Trophoblast cell (in vitro differentiated cells and primary cell): ENCODE data around the gene PPP1R27.

Source experiments
- DNase-seq, 2 donors: peaks; one replicate each; pipeline ENCODE4 v3.0.0-alpha.2; 2016
- H2AFZ ChIP-seq: 2 replicates; pipeline ENCODE4 v1.6.1; 2013; ENCODE audit warnings: low read length, moderate library complexity, mild to moderate bottlenecking; ENCODE audit not compliant: insufficient read depth, poor library complexity
- H2AK5ac ChIP-seq: 2 replicates; pipeline ENCODE4 v1.6.1; 2013; ENCODE audit warnings: mild to moderate bottlenecking, low read length
- H2BK120ac ChIP-seq: 2 replicates; pipeline ENCODE4 v1.6.1; 2013; ENCODE audit warnings: low read length, mild to moderate bottlenecking, moderate library complexity; ENCODE audit not compliant: insufficient read depth, poor library complexity
- H2BK12ac ChIP-seq: 2 replicates; pipeline ENCODE4 v1.6.1; 2013; ENCODE audit warnings: mild to moderate bottlenecking, low read length, moderate library complexity
- H2BK5ac ChIP-seq: 2 replicates; pipeline ENCODE4 v1.6.1; 2013; ENCODE audit warnings: low read length, low read depth, moderate library complexity, mild to moderate bottlenecking; ENCODE audit not compliant: poor library complexity
- H3K14ac ChIP-seq: 2 replicates; pipeline ENCODE4 v1.6.1; 2013; ENCODE audit warnings: mild to moderate bottlenecking, low read length
- H3K18ac ChIP-seq: 2 replicates; pipeline ENCODE4 v1.6.1; 2013; ENCODE audit warnings: mild to moderate bottlenecking, low read length
- H3K23ac ChIP-seq: 2 replicates; pipeline ENCODE4 v1.6.1; 2013; ENCODE audit warnings: low read length
- H3K27ac ChIP-seq: 2 replicates; pipeline ENCODE4 v1.5.1; 2013; ENCODE audit warnings: low read depth, mild to moderate bottlenecking, inconsistent platforms, low read length, moderate library complexity
- H3K27me3 ChIP-seq: 2 replicates; pipeline ENCODE4 v1.6.1; 2013; ENCODE audit warnings: inconsistent platforms, mild to moderate bottlenecking, low read length, moderate library complexity; ENCODE audit not compliant: insufficient read depth
- H3K36me3 ChIP-seq, 2 experiments: 1 replicate in 1 of 2; 2 replicates in 1 of 2; pipeline ENCODE4 v1.6.1; 2013; ENCODE audit warnings: low read length in 2 of 2, mild to moderate bottlenecking in 2 of 2, moderate library complexity in 1 of 2; ENCODE audit not compliant: insufficient read depth in 2 of 2, control insufficient read depth in 1 of 2
- H3K4ac ChIP-seq: 2 replicates; pipeline ENCODE4 v1.6.1; 2013; ENCODE audit warnings: low read depth, mild to moderate bottlenecking, low read length, moderate library complexity
- H3K4me1 ChIP-seq, 2 experiments: 1 replicate in 1 of 2; 2 replicates in 1 of 2; pipeline ENCODE4 v1.6.1; 2013; ENCODE audit warnings: low read length in 2 of 2, mild to moderate bottlenecking in 2 of 2, moderate library complexity in 1 of 2; ENCODE audit not compliant: insufficient read depth in 2 of 2, control insufficient read depth in 1 of 2
- H3K4me2 ChIP-seq: 2 replicates; pipeline ENCODE4 v1.6.1; 2013; ENCODE audit warnings: inconsistent platforms, mild to moderate bottlenecking, low read length, moderate library complexity
- H3K4me3 ChIP-seq: 2 replicates; pipeline ENCODE4 v1.5.1; 2013; ENCODE audit warnings: mild to moderate bottlenecking, low read depth, low read length, inconsistent platforms
- H3K79me1 ChIP-seq: one replicate; pipeline ENCODE4 v1.6.1; 2013; ENCODE audit warnings: low read length
- H3K79me2 ChIP-seq: 2 replicates; pipeline ENCODE4 v1.6.1; 2013; ENCODE audit warnings: low read length, mild to moderate bottlenecking; ENCODE audit not compliant: control insufficient read depth, insufficient read depth, poor library complexity
- H3K9ac ChIP-seq: 2 replicates; pipeline ENCODE4 v1.6.1; 2013; ENCODE audit warnings: mild to moderate bottlenecking, low read length
- H3K9me3 ChIP-seq: 2 replicates; pipeline ENCODE4 v1.6.1; 2013; ENCODE audit warnings: low read depth, mild to moderate bottlenecking, control low read depth, inconsistent platforms, low read length; ENCODE audit not compliant: insufficient read depth
- H4K12ac ChIP-seq: 2 replicates; pipeline ENCODE4 v1.6.1; 2013; ENCODE audit warnings: low read depth, mild to moderate bottlenecking, low read length, moderate library complexity
- H4K8ac ChIP-seq: 2 replicates; pipeline ENCODE4 v1.6.1; 2013; ENCODE audit warnings: low read depth, mild to moderate bottlenecking, low read length, moderate library complexity
- H4K91ac ChIP-seq: one replicate; pipeline ENCODE4 v1.6.1; 2013; ENCODE audit warnings: low read depth, mild to moderate bottlenecking, low read length, moderate library complexity
- WGBS: extraction: QIAGEN DNeasy Blood & Tissue Kit; methylation state at CpG from one replicate; pipeline ENCODE4 v1.1.7; 2013; ENCODE audit warnings: missing lambda C conversion rate; ENCODE audit not compliant: insufficient read length, insufficient coverage; ENCODE audit errors: extremely low coverage; 5-methylcytosine and 5-hydroxymethylcytosine counted together

Gene PPP1R27

DNA sequence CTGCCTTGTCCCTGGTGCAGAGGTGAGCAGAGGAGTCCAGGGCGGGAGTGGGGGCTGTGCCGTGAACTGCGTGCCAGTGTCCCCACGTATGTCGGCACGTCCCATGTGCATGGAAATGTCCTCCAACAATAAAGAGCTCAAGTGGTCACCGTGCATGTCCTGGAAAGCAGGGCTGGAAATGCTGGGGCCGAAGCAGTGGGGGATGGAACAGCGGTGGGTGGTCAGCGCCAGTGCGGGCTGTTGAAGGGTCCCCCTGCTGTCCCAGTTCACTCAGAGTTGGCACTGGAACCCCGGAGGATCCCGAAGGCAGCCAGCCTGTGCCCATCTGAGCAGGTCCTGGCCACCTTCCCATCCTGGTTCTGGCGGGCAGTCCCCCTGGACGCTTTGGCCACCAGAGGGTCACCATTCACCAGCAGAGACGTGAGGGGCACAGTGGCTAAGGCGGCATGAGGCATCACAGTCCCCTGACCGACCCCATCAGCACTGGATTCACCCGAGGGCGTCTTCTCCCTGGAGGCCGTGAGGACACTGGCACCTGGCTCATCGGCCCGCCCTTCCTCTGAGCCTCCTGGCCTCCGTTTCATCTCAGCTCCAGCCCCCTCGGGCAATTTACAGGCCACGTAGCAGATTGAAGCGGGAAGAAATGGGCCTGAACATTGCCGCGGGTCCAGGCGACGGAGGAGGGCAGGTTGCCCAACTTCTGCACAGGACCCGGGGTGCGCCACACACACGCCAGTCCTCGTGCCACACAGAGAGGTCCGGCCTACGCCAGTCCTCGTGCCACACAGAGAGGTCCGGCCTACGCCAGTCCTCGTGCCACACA lies 20.8 kb downstream of the PPP1R27 start:
- Histone ChIP-seq H2AK5ac (no peak overlapping the region), H3K27me3 (no peaks in the 10 kb centered on the region), H3K4me3 (no peak overlapping the region), H3K79me2 (no peaks in the 10 kb centered on the region), H3K18ac (no peak overlapping the region), H3K4me2 (no peak overlapping the region), H2AFZ (no peak overlapping the region), H3K4me1 (no peaks in the 10 kb centered on the region), H3K27ac (no peak overlapping the region), H3K9ac (no peak overlapping the region), H3K36me3 (no peaks in the 10 kb centered on the region), H2BK5ac (no peak overlapping the region), H3K4ac (no peak overlapping the region), H3K23ac (no peak overlapping the region), H2BK120ac (no peak overlapping the region), H3K14ac (no peak overlapping the region), H4K12ac (no peak overlapping the region), H4K91ac (no peak overlapping the region), H2BK12ac (no peak overlapping the region), H3K9me3 (peaks cover 15% of the 10 kb centered on the region), H4K8ac (no peak overlapping the region), H3K79me1 (no peaks in the 10 kb centered on the region)
- peak in 1 of 2 donors; percentile 15 for DNase-seq
- whole genome bisulfite sequencing: no CpG with 5 or more reads among the region's 41 CpGs

- no peaks in the 10 kb centered on the region for H3K4me1 ChIP-seq
- no peaks in the 10 kb centered on the region for H3K27me3 ChIP-seq
- H4K8ac ChIP-seq: no peak overlapping the region
- H4K91ac ChIP-seq: no peak overlapping the region
- H2BK12ac ChIP-seq: no peak overlapping the region
- peaks cover 17% of the 10 kb centered on the region for H3K9me3 ChIP-seq
- H2AFZ ChIP-seq: no peak overlapping the region
- no CpG with 5 or more reads among the region's 15 CpGs for WGBS
- H3K27ac ChIP-seq: no peak overlapping the region
- H3K79me2 ChIP-seq: no peaks in the 10 kb centered on the region
- no peak overlapping the region for H2BK120ac ChIP-seq
- H3K4ac ChIP-seq: no peak overlapping the region
- no peak overlapping the region for H3K9ac ChIP-seq
- no peak overlapping the region for H3K4me2 ChIP-seq
- H3K18ac ChIP-seq: no peak overlapping the region
- DNase-seq: no peak
- H3K23ac ChIP-seq: no peak overlapping the region
- H3K4me3 ChIP-seq: no peak overlapping the region
- no peaks in the 10 kb centered on the region for H3K36me3 ChIP-seq
- no peak overlapping the region for H2BK5ac ChIP-seq
- H3K79me1 ChIP-seq: no peaks in the 10 kb centered on the region
- no peak overlapping the region for H2AK5ac ChIP-seq
- H3K14ac ChIP-seq: no peak overlapping the region
- no peak overlapping the region for H4K12ac ChIP-seq
Measured at GRCh38 chr17:81813371-81813684, 21.5 kb downstream of the PPP1R27 start.

DNA sequence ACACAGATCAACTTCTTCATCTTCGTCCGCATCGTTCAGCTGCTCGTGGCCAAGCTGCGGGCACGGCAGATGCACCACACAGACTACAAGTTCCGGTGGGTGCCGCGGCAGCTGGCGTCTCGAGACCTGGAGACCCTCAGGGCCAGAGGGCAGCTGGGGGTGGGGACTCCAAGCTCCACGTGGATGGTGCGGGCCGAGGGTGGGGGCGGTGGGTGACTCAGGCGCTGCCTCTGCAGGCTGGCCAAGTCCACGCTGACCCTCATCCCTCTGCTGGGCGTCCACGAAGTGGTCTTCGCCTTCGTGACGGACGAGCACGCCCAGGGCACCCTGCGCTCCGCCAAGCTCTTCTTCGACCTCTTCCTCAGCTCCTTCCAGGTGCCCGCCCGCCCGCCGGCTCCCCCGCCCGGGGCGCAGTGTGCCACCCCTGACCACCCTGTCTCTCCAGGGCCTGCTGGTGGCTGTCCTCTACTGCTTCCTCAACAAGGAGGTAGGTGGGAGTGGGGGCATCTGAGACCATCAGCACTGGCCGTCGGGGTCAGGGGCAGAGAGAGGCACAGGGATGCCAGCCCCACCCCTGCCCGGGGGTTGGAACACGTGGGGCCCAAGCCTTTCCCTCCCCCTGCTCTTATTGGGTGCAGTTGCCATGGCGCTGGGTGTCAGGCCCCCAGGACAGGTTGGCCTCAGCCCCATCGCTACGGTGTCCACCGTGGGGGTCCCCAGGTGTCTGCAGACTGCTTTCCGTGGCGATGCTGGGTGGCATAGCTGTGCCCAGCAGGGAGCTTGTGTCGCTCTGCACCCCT lies 22.1 kb downstream of the PPP1R27 start:
- no peak overlapping the region for H3K18ac ChIP-seq
- no peak overlapping the region for H2BK120ac ChIP-seq
- no peaks in the 10 kb centered on the region for H3K36me3 ChIP-seq
- no peaks in the 10 kb centered on the region for H3K27me3 ChIP-seq
- H3K4me3 ChIP-seq: no peak overlapping the region
- no peak overlapping the region for H4K12ac ChIP-seq
- H3K14ac ChIP-seq: no peak overlapping the region
- H2AFZ ChIP-seq: no peak overlapping the region
- no peaks in the 10 kb centered on the region for H3K79me2 ChIP-seq
- no peak overlapping the region for H4K8ac ChIP-seq
- H4K91ac ChIP-seq: no peak overlapping the region
- H3K27ac ChIP-seq: no peak overlapping the region
- no peak overlapping the region for H2AK5ac ChIP-seq
- H3K9me3 ChIP-seq: peaks cover 19% of the 10 kb centered on the region
- no peak overlapping the region for H3K4me2 ChIP-seq
- H3K23ac ChIP-seq: no peak overlapping the region
- no peak for DNase-seq
- H3K4me1 ChIP-seq: no peaks in the 10 kb centered on the region
- no peak overlapping the region for H2BK12ac ChIP-seq
- H3K9ac ChIP-seq: no peak overlapping the region
- WGBS: no CpG with 5 or more reads among the region's 45 CpGs
- H3K79me1 ChIP-seq: no peaks in the 10 kb centered on the region
- H2BK5ac ChIP-seq: no peak overlapping the region
- H3K4ac ChIP-seq: no peak overlapping the region

- no peak overlapping the region for H3K23ac ChIP-seq
- no peak overlapping the region for H3K4me2 ChIP-seq
- no peak overlapping the region for H3K27ac ChIP-seq
- H4K91ac ChIP-seq: no peak overlapping the region
- DNase-seq: no peak
- H2BK12ac ChIP-seq: no peak overlapping the region
- no peaks in the 10 kb centered on the region for H3K36me3 ChIP-seq
- H3K4ac ChIP-seq: no peak overlapping the region
- H2AK5ac ChIP-seq: no peak overlapping the region
- no peak overlapping the region for H4K8ac ChIP-seq
- H2AFZ ChIP-seq: no peak overlapping the region
- H3K4me3 ChIP-seq: no peak overlapping the region
- H3K9ac ChIP-seq: no peak overlapping the region
- peaks cover 19% of the 10 kb centered on the region for H3K9me3 ChIP-seq
- H2BK120ac ChIP-seq: no peak overlapping the region
- no peak overlapping the region for H3K14ac ChIP-seq
- H3K79me2 ChIP-seq: no peaks in the 10 kb centered on the region
- no peak overlapping the region for H4K12ac ChIP-seq
- H3K4me1 ChIP-seq: no peaks in the 10 kb centered on the region
- no peak overlapping the region for H3K18ac ChIP-seq
- H3K27me3 ChIP-seq: peaks cover 2% of the 10 kb centered on the region
- no CpG with 5 or more reads among the region's 24 CpGs for WGBS
- H2BK5ac ChIP-seq: no peak overlapping the region
- H3K79me1 ChIP-seq: no peaks in the 10 kb centered on the region
Measured at GRCh38 chr17:81811705-81812570, 22.9 kb downstream of the PPP1R27 start.
